GM18519 (cell line): Measurements from ENCODE around the gene SAP30BP.
"Not testable (repeated sequence)": the region's sequence is repeated elsewhere in the genome, so short reads cannot be mapped to it uniquely, and the experiment has no call there.

Experiments used
- ATAC-seq: cut with Tn5 transposase; IDR thresholded peaks from one replicate; pipeline ENCODE4 v1.9.1; 2021; ENCODE audit warnings: mild to moderate bottlenecking, moderate library complexity; ENCODE audit not compliant: unreplicated experiment, low FRiP score

SAP30BP gene

DNA sequence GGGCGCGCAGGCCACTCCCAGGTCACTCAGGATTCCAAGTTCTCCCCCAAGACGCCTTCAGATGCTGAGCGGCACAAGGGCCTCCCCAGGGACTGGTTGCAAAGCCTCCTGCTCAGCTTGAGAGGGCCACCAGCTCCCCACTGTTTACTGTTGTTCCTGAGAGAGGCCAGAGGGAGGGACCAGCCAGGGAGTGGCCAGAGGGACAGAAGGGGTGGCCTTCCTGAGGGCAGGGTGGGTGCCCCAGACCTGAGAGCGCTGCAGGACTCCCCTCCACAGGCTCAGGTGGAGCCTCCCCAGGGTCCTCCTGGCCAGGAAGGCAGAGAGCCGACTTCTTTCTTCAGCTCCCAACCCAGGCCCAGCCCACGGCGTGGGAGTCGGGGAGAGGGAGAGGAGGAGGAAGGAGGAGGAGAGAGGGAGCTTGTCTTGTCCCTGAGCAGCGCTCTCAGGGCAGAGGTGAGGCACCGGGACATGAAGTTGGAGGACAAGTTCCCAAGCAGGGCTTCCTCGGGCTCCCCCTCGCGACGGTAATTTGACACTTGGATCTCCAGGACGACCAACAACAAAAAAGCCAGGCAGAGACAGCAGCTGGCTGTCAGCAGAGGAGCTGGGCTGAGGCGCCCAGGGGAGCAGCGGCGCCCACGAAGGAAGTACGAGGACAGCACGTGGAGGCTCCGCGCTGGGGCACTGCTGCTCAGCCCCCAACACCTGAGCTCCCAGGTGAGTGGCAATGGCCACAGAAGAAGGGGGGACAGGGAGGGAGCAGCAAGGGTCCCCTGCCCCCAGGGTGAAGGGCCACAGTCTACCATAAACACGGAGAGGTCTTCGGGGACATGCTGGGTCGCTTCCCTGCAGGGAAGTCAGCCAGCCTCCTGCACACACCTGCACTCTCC, 33.4 kb upstream of the SAP30BP start:
- ATAC-seq: no peak

DNA sequence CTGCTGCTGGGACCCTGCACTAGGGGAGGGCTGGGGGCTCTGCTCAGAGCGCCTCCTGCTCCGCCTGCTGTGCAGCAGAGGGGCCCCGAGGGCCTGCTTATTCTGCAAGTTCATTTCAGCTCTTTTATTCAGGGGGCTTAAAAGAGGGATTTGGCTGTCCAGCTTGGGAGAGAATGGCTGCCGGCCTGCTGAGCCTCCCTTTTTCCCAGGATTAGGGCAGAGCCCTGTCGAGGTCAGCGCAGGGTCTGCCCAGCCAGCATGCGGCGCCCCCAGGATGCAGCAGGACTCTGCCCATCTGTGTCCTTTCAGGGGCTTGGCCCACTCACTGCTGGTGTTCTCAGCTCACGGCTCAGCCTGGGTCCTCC, 32.8 kb upstream of the SAP30BP start:
- ATAC-seq: no peak

- no peak for ATAC-seq
These were observed 32.2 kb upstream of the SAP30BP start for GRCh38 chr17:75634754-75635609.

GRCh38 chr17:75635610-75636202, 31.4 kb upstream of the SAP30BP start:
- ATAC-seq: no peak

- no peak for ATAC-seq
These were observed 30.6 kb upstream of the SAP30BP start for GRCh38 chr17:75636381-75637142.

DNA sequence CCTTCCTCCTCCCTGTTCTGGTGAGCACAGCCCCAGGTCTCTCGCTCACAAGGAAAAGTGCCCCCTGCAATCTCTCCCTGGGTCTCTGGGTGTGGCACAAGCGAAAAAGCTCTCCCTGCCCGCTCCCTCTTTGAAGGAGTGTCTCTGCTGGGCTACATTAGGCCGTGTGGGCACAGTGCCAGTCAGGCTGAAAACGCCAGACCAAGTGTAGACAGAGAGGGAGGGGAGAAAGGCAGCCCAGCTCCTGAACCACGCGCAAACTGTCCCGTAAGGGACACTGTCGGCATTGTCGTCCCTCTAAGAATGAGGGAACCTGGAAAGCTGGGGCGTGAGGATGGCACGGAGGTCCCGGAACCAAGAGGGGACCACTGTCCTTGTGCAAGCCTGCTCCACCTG, 30.0 kb upstream of the SAP30BP start:
- no peak for ATAC-seq

DNA sequence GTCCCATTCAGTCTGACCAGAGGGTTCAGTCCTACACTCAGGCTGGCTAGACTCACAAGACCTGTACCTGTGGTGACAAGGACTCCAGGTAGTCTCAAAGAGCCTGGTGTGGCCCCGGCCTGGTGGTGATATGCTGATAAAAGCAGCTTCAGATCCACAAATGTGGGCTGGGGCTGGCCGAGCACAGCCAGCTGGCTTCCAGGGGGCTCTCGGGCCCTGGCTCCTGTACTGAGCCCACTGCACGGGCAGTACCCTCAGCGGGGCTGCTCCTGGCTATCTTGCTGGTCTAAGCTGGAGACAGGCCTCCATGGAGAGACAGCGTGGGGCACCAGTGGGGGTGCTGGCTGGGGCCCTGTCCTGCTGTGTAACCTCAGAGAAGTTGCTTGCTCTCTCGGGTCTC, 29.6 kb upstream of the SAP30BP start:
- no peak for ATAC-seq

DNA sequence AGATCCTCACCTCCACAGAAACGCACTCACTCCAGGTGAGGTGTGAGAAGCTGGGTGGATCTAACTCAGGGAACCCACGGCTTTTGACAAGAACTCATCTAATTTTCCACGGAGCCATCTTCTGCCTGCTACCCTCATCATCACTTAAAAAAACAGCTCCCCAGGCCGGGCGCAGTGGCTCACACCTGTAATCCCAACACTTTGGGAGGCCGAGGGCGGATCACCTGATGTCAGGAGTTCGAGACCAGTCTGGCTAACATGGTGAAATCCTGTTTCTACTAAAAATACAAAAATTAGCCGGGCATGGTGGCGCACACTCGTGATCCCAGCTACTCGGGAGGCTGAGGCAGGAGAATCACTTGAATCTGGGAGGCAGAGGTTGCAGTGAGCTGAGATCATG, 29.1 kb upstream of the SAP30BP start:
- ATAC-seq: not testable (repeated sequence)

GRCh38 chr17:75638893-75639292, 28.2 kb upstream of the SAP30BP start:
- ATAC-seq: no peak

- no peak for ATAC-seq
These were observed 27.8 kb upstream of the SAP30BP start for GRCh38 chr17:75639327-75639726.

DNA sequence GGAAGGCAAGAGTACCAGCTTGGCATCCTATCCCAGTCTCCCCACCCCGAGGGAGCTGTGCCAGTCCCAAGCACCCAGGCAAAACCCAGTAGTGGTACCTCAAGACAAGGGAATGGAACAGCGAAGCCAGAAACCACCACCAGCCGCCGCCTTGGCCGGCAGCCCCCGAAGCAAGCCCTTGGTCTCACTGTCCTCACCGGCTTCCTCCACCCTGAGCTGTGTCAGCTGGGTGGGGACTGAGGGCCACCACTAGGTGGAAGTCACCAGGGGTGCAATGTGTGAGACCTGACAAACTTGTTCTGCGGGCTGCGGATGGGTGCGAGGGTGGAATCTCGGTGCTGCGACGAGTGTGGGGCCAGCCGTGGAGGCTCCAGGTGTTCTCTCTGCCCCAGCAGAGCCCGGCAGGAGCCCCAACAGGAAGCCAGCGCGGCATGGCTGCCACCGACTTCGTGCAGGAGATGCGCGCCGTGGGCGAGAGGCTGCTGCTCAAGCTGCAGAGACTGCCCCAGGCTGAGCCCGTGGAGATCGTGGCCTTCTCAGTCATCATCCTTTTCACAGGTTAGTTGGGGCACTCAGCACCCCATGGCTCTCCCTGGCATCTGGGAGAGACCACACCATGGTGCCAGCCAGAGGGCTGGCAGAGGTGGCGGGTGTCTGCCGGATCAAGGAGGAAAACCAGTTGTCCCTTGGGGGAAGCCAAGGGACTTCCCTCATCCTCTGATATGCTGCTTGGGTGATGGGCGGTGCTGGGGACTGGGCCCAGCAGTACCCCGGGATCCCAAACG, 27.2 kb upstream of the SAP30BP start:
- ATAC-seq: no peak

GRCh38 chr17:75640556-75641119, 26.5 kb upstream of the SAP30BP start:
- no peak for ATAC-seq

DNA sequence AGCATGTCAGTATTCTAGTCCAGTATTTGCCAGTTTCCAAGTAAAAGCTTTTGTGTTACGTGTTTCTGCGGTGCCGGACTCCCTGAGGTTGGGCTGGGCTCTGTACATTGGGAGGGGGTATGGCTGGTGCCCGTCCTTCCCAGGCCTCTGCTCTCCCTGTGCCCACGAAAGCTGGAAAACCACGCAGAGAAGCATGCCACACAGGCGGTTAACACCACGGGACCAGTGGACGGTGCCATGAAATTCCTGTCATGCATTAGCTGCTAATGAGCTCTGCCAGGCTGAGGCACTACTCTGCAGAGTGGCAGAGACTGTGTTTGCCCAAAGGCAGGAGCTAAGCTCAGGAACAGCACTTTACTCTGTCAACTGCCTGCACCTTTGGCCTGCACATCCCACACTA, 25.8 kb upstream of the SAP30BP start:
- no peak for ATAC-seq

DNA sequence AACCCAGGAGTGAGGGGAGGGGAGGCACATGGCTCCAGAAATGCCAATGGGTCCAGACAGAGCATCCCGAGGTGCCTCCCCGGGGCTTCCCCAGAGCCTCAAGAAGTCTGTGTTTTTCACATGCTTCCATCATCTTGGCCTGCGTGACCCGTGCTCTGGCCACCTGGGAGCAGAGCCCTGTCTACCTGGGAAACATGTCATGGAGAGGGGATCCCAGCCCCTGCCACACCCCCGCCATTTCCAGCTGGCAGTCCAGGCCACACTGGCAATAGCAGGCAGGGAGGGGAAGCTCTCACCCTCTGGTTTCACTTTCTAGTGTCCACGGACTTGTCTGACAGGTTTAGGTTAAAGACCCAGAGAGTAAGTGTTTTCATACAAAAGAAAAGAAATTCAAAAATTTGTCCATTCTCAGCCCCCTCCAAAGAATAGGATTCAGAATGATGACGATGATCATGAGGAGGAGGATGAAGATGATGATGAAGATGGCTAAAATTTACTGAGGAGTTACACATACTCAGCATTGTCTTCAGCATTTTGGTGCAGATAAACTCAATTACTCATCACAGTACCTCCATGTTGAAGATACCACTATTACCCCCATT, 24.9 kb upstream of the SAP30BP start:
- no peak for ATAC-seq

GRCh38 chr17:75642784-75643642, 24.1 kb upstream of the SAP30BP start:
- no peak for ATAC-seq

DNA sequence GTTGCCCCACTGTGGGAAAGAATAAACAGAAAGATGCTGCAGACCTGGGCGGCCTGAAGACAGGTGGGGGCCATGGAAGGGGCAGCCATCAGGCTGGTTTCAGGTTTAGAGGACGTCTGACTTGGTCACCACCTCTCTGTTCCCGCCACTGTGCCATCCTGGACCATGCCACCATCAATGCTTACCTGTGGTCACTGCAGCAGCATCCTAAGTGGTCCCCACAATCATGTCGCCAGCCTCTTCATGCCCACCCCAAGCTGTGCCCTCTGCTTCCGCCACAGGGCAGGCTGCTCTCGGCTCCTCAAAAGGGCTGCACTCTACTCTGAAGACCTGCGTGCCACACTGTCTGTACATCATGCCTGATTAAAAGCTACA, 23.5 kb upstream of the SAP30BP start:
- no peak for ATAC-seq

DNA sequence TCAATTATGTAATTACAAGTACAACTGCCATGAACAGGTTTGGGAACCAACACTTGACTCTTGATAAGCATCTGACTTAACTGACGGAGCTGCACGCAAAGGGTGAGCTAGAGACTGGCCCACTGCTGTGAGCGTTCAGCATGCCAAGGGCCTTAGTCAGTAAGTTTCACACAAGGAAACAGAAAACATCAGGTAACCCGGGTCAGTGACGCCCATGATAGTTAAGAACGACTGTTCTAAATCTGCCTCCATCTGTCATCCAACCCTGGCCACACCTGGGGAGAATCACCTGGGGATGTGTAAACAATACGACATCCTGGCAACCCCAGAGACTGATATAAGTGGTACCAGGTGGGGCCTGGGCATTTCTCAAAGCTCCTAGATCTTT, 21.6 kb upstream of the SAP30BP start:
- no peak for ATAC-seq
